NCI-H2171 (cell line): ENCODE results near the gene GPR15.

Source experiments
- DNase-seq: peaks from one replicate; lab custom pipeline; 2025; lab: John Stamatoyannopoulos, UW

The GPR15 gene

GRCh38 chr3:98530676-98531075 lies 1.1 kb upstream of the GPR15 start:
- no peak for DNase-seq

GRCh38 chr3:98532275-98532637 lies 478 bp downstream of the GPR15 start:
- DNase-seq = no peak

GRCh38 chr3:98532709-98533571 lies 1.2 kb downstream of the GPR15 start:
- no peak for DNase-seq

GRCh38 chr3:98534168-98534567 lies 2.4 kb downstream of the GPR15 start:
- DNase-seq = no peak

GRCh38 chr3:98534734-98535133 lies 3.0 kb downstream of the GPR15 start:
- no peak for DNase-seq

- DNase-seq = no peak
Measured at GRCh38 chr3:98536456-98537017, 4.8 kb downstream of the GPR15 start.

- no peak for DNase-seq
Measured at GRCh38 chr3:98540346-98540745, 8.6 kb downstream of the GPR15 start.

GRCh38 chr3:98541695-98542094 lies 9.9 kb downstream of the GPR15 start:
- DNase-seq = no peak

- DNase-seq = no peak
Measured at GRCh38 chr3:98542623-98543022, 10.8 kb downstream of the GPR15 start.

- DNase-seq = no peak
Measured at GRCh38 chr3:98545940-98546339, 14.2 kb downstream of the GPR15 start.

- no peak for DNase-seq
Measured at GRCh38 chr3:98548544-98548943, 16.8 kb downstream of the GPR15 start.

GRCh38 chr3:98550833-98551232 lies 19.1 kb downstream of the GPR15 start:
- DNase-seq = no peak

- no peak for DNase-seq
Measured at GRCh38 chr3:98551236-98551635, 19.5 kb downstream of the GPR15 start.

GRCh38 chr3:98551754-98552153 lies 20.0 kb downstream of the GPR15 start:
- DNase-seq = no peak

- DNase-seq = no peak
Measured at GRCh38 chr3:98552232-98553020, 20.6 kb downstream of the GPR15 start.

- DNase-seq = no peak
Measured at GRCh38 chr3:98553021-98553563, 21.3 kb downstream of the GPR15 start.

- DNase-seq = no peak
Measured at GRCh38 chr3:98553753-98554152, 22.0 kb downstream of the GPR15 start.

- DNase-seq = no peak
Measured at GRCh38 chr3:98554580-98554979, 22.8 kb downstream of the GPR15 start.

- no peak for DNase-seq
Measured at GRCh38 chr3:98555025-98555379, 23.2 kb downstream of the GPR15 start.

- DNase-seq = no peak
Measured at GRCh38 chr3:98556164-98557130, 24.7 kb downstream of the GPR15 start.

- DNase-seq = no peak
Measured at GRCh38 chr3:98557324-98558010, 25.7 kb downstream of the GPR15 start.
